ENCODE data around the gene RNF126.

DNA sequence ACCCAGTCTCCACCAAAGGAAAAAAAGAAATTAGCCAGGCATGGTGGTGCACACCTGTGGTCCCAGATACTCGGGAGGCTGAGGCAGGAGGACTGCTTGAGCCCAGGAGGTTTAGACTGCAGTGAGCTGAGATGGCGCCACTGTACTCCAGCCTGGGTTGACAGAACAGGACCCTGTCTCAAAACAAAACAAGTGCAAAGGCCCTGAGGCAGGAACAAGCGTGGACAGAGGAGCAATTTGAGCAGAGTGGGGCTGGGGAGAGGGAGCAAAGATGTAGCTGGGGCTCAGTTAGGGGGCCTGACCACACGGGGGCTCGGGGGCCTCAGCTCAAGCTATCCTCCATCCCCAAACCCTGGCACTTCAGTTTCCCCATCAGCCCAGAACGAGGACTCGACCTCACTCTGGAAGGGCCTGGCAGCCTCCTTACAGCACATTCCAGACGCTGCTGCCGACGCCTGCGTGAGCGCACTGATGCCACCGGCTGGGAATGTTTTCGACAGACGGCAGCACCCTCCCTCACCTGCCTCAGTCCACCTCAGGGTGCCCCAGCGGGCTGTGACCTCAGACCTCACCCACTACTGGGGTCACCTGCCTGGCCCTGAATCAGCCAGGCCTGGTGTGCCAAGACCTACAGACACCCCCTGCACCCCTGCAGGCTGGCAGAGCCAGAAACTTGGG is 27.9 kb downstream of the RNF126 start:
- TF ChIP-seq, protein P1, sequence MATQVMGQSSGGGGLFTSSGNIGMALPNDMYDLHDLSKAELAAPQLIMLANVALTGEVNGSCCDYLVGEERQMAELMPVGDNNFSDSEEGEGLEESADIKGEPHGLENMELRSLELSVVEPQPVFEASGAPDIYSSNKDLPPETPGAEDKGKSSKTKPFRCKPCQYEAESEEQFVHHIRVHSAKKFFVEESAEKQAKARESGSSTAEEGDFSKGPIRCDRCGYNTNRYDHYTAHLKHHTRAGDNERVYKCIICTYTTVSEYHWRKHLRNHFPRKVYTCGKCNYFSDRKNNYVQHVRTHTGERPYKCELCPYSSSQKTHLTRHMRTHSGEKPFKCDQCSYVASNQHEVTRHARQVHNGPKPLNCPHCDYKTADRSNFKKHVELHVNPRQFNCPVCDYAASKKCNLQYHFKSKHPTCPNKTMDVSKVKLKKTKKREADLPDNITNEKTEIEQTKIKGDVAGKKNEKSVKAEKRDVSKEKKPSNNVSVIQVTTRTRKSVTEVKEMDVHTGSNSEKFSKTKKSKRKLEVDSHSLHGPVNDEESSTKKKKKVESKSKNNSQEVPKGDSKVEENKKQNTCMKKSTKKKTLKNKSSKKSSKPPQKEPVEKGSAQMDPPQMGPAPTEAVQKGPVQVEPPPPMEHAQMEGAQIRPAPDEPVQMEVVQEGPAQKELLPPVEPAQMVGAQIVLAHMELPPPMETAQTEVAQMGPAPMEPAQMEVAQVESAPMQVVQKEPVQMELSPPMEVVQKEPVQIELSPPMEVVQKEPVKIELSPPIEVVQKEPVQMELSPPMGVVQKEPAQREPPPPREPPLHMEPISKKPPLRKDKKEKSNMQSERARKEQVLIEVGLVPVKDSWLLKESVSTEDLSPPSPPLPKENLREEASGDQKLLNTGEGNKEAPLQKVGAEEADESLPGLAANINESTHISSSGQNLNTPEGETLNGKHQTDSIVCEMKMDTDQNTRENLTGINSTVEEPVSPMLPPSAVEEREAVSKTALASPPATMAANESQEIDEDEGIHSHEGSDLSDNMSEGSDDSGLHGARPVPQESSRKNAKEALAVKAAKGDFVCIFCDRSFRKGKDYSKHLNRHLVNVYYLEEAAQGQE (IDR thresholded peaks at IDR 0.05; ENCODE audit: insufficient replicate concordance, low read depth), result no peak
- TF ChIP-seq, protein P2, sequence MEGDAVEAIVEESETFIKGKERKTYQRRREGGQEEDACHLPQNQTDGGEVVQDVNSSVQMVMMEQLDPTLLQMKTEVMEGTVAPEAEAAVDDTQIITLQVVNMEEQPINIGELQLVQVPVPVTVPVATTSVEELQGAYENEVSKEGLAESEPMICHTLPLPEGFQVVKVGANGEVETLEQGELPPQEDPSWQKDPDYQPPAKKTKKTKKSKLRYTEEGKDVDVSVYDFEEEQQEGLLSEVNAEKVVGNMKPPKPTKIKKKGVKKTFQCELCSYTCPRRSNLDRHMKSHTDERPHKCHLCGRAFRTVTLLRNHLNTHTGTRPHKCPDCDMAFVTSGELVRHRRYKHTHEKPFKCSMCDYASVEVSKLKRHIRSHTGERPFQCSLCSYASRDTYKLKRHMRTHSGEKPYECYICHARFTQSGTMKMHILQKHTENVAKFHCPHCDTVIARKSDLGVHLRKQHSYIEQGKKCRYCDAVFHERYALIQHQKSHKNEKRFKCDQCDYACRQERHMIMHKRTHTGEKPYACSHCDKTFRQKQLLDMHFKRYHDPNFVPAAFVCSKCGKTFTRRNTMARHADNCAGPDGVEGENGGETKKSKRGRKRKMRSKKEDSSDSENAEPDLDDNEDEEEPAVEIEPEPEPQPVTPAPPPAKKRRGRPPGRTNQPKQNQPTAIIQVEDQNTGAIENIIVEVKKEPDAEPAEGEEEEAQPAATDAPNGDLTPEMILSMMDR (IDR thresholded peaks at IDR 0.05; ENCODE audit: insufficient read depth, low read length), result no peak
- TF ChIP-seq SPI1 (IDR thresholded peaks at IDR 0.05; ENCODE audit: borderline replicate concordance, low read depth), result no peak

All from HL-60 (cell line).